BLaER1 (cell line): Measurements from ENCODE around the gene CCNI.
"Not testable (repeated sequence)": the region's sequence is repeated elsewhere in the genome, so short reads cannot be mapped to it uniquely, and the experiment has no call there.

Source experiments
- H3K27ac ChIP-seq: shearing (Covaris generic); formaldehyde crosslinking; 2 replicates; pipeline ENCODE4 v1.8.1; 2022
- H3K27me3 ChIP-seq: shearing (Covaris generic); formaldehyde crosslinking; 2 replicates; pipeline ENCODE4 v1.8.1; 2022
- H3K36me3 ChIP-seq: shearing (Covaris generic); formaldehyde crosslinking; 2 replicates; pipeline ENCODE4 v1.8.1; 2022
- H3K4me1 ChIP-seq: shearing (Covaris generic); formaldehyde crosslinking; 2 replicates; pipeline ENCODE4 v1.8.1; 2022
- H3K4me2 ChIP-seq: shearing (Covaris generic); formaldehyde crosslinking; 2 replicates; pipeline ENCODE4 v1.8.1; 2022
- H3K4me3 ChIP-seq: shearing (Covaris generic); formaldehyde crosslinking; 2 replicates; pipeline ENCODE4 v1.8.1; 2022
- H3K9ac ChIP-seq: shearing (Covaris generic); formaldehyde crosslinking; 2 replicates; pipeline ENCODE4 v1.8.1; 2022
- H3K9me3 ChIP-seq: shearing (Covaris generic); formaldehyde crosslinking; 2 replicates; pipeline ENCODE4 v1.8.1; 2022
- H4K20me1 ChIP-seq: shearing (Covaris generic); formaldehyde crosslinking; 2 replicates; pipeline ENCODE4 v1.8.1; 2022
- Cebpa-rat ChIP-seq: shearing (Covaris generic); IDR thresholded peaks from 2 replicates; pipeline ENCODE4 v1.8.1; 2022

The CCNI gene

DNA sequence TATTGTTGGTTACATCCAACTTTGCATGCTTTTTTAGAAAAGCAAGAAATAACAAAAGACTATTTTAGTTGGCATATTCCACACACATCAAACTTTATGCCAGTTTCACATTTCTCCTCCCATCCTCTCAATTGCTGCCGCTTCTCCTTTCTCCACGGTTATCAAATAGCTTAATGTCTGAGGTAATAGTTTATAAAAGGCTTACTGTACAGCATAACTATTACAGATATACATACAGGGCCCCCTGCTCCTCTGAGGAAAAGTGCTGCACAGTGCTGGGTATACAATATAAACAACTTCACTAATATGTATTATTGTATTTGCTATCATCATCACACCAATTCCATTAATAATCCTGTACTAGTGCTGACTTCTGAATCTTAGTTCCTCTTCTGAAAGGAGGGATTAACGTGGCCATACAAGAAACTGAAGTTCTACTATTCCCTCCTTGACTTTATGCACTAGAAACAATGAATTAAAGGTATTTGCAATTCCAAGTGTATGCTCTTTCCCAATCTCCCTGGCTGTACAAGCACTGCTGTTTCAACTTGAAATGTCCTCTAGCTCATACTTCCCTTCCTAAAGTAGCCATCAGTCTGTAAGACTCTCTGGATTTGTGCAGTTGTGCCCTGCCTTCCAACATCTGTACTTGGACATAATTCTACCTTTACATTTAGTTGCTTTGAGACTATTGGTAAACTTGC, 2.5 kb downstream of the CCNI start:
- Histone ChIP-seq H3K36me3 (peaks cover 16% of the 10 kb centered on the region; the same call in 1 of the 2 replicates), H3K4me2 (peak overlapping the region; percentile 98), H3K9me3 (no peaks in the 10 kb centered on the region), H3K9ac (peak overlapping the region; percentile 98), H3K4me3 (peak overlapping the region; percentile 84), H3K27ac (no peak overlapping the region), H4K20me1 (peaks cover 70% of the 10 kb centered on the region), H3K27me3 (no peaks in the 10 kb centered on the region), H3K4me1 (peaks cover 60% of the 10 kb centered on the region)
- TF ChIP-seq Cebpa-rat, result no peak

DNA sequence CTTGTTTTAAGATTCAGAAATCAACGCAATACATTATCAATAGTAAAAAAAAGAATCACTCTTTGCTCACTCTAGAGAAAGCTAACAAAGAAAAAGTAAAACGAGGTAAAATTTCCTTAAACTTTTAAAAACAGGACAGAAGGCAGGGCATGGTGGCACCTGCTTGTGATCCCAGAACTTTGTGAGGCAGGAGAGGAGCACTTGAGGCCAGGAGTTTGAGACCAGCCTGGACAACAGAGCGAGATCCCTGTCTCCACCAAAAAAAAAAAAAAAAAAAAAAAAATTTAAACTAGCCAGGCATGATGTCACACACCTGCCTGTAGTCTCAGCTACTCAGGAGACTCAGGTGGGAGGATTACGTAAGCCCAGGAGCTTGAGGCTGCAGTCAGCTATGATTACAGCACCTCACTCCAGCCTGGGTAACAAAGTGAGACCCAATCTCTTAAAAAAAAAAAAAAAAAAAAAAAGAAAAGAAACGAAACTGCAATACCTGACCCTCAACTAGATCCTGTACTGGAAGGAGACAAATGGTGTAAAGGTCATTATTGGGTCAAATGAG, 3.5 kb downstream of the CCNI start:
- peak overlapping the region; percentile 98 for H3K4me2 ChIP-seq
- peaks cover 50% of the 10 kb centered on the region for H3K4me1 ChIP-seq
- no peak overlapping the region for H3K27ac ChIP-seq
- H3K36me3 ChIP-seq, result peaks cover 24% of the 10 kb centered on the region
- H3K9me3 ChIP-seq, result no peaks in the 10 kb centered on the region
- no peak overlapping the region; the same call in 1 of the 2 replicates for H3K9ac ChIP-seq
- no peak for TF ChIP-seq Cebpa-rat
- H3K4me3 ChIP-seq, result peak overlapping the region; percentile 84; the same call in 1 of the 2 replicates
- H3K27me3 ChIP-seq, result no peaks in the 10 kb centered on the region
- H4K20me1 ChIP-seq, result peaks cover 79% of the 10 kb centered on the region

DNA sequence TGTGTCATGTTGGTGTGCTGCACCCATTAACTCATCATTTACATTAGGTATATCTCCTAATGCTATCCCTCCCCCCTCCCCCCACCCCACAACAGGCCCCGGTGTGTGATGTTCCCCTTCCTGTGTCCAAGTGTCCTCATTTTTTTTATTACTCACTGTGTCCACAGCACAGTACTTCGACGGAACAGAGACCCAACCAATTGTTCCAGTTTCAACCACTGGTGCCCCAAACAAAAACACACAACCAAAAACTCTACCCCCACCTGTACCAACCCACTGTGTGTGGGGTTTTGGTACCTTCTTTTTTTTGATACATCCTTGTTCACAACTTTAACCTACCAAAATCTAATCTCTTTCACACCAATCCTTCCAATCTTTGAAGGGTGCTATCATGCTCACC, 6.3 kb downstream of the CCNI start:
- H3K36me3 ChIP-seq, result peaks cover 50% of the 10 kb centered on the region
- H3K4me1 ChIP-seq, result peaks cover 41% of the 10 kb centered on the region
- H3K27me3 ChIP-seq, H3K9me3 ChIP-seq, H3K27ac ChIP-seq, H3K9ac ChIP-seq, H3K4me3 ChIP-seq, H3K4me2 ChIP-seq: not testable (repeated sequence)
- H4K20me1 ChIP-seq, result peaks cover 100% of the 10 kb centered on the region

DNA sequence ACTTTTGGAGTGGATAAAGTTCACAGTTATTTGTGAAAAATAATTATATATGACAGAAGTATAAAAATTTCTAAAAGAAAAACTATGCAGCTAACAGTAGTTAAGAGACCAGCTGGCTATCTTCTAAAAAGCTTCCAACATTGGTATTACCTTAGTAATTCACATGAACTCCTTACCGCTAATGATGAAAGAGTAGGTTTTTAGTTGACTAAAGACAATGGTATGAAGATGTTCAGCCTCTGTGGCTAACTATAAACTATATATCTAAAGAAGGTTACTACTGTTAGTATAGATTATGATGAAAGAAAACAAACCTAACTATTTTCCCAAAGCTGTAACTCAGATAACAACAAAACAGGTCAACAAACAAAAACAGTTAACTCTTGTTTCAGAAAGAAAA, 10.4 kb downstream of the CCNI start:
- H3K9me3 ChIP-seq, result no peaks in the 10 kb centered on the region
- peaks cover 87% of the 10 kb centered on the region for H3K36me3 ChIP-seq
- H3K27me3 ChIP-seq, result no peaks in the 10 kb centered on the region
- no peak for TF ChIP-seq Cebpa-rat
- H3K4me2 ChIP-seq, result no peak overlapping the region
- peaks cover 100% of the 10 kb centered on the region for H4K20me1 ChIP-seq
- no peak overlapping the region for H3K9ac ChIP-seq
- no peak overlapping the region for H3K4me3 ChIP-seq
- H3K27ac ChIP-seq, result no peak overlapping the region
- H3K4me1 ChIP-seq, result peaks cover under 1% of the 10 kb centered on the region; the same call in 1 of the 2 replicates

DNA sequence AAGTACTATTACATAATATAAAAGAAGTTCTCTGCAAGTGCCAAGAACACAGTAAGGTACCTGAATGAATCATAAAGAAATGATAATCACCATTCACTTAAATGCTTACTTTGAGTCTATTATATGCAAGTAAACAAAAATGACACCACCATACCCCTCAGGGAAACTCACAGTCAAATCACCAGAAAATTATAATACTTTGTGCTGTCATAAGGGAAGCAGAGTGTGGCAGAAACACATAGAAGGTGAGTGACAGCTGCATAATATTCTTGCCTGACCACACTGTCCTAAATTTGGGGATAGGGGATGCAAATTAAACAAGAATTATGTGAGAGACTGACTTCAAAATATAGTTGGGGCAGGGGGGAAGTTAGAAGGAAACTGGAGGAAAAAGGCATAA, 12.9 kb downstream of the CCNI start:
- Histone ChIP-seq H3K4me3 (no peak overlapping the region), H3K4me2 (no peak overlapping the region), H3K27me3 (no peaks in the 10 kb centered on the region), H3K9ac (no peak overlapping the region), H3K4me1 (no peaks in the 10 kb centered on the region), H4K20me1 (peaks cover 100% of the 10 kb centered on the region), H3K27ac (no peak overlapping the region), H3K9me3 (no peaks in the 10 kb centered on the region), H3K36me3 (peaks cover 89% of the 10 kb centered on the region)
- no peak for TF ChIP-seq Cebpa-rat

DNA sequence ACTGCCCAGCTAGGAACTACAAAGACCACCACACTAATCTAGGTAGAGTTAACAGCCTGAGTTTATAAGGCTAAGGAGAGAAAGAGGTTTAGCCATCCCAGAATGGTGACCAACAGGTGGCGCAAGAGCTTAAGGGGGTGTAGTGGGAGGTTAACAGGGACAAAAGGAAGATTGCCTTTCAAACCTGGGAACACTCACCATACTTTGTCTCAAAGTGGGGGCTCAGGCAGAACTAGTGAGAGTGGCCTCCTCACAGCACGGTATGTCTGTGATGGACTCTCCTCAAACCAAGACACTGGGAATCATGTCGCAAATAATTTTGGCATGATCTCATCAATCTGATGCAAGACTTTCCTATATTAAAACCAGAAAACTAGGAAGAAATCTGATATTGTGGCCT, 23.4 kb downstream of the CCNI start:
- Histone ChIP-seq H3K4me3 (no peak overlapping the region), H3K27me3 (no peaks in the 10 kb centered on the region), H3K4me1 (no peaks in the 10 kb centered on the region), H3K9ac (no peak overlapping the region), H3K4me2 (no peak overlapping the region), H3K9me3 (no peaks in the 10 kb centered on the region), H3K36me3 (peaks cover 95% of the 10 kb centered on the region), H3K27ac (no peak overlapping the region), H4K20me1 (peaks cover 85% of the 10 kb centered on the region)
- no peak for TF ChIP-seq Cebpa-rat

DNA sequence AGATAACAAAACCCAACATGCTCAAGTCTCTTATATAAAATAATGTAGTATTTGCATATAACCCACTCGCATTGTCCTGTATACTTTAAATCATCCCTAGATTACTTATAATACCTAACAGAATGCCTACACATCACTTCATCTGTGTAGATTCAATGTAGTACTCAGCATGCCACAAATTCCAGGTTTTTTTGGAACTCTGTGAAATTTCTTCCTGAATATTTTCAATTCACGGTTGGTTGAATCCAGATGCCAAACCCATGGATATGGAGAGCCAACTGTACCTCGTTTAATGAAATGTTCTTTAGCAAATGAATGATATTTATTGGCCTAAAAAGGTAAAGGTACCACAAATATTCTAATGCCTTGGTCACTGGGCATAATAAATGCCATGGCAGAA, 24.8 kb downstream of the CCNI start:
- no peak overlapping the region for H3K27ac ChIP-seq
- no peak overlapping the region for H3K9ac ChIP-seq
- H3K4me3 ChIP-seq, result no peak overlapping the region
- no peaks in the 10 kb centered on the region for H3K9me3 ChIP-seq
- no peaks in the 10 kb centered on the region for H3K27me3 ChIP-seq
- H4K20me1 ChIP-seq, result peaks cover 74% of the 10 kb centered on the region
- H3K4me2 ChIP-seq, result no peak overlapping the region
- TF ChIP-seq Cebpa-rat, result no peak
- peaks cover 95% of the 10 kb centered on the region for H3K36me3 ChIP-seq
- H3K4me1 ChIP-seq, result no peaks in the 10 kb centered on the region

DNA sequence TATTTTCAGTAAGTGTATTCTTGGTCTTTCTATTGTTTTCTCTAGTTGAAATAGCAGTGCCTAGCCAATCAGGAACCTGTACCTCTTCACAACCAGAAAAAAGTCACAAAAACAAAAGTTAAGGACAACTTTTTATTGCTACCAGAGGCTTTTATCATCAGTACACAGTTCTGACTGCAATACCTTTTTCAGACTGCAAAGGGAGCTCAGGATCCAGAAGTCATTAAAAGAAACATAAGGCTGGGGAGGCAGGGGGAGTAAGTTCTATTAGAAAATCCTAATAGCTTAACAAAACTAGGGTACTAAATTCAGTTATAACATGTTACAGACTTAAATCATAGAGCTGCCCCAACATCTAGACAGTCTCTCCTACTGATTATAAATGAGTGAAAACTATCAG, 28.8 kb downstream of the CCNI start:
- Histone ChIP-seq H3K9me3 (no peaks in the 10 kb centered on the region), H3K9ac (no peak overlapping the region), H3K27ac (no peak overlapping the region), H3K4me2 (no peak overlapping the region), H3K27me3 (no peaks in the 10 kb centered on the region), H3K4me1 (no peaks in the 10 kb centered on the region), H3K4me3 (no peak overlapping the region), H3K36me3 (peaks cover 78% of the 10 kb centered on the region), H4K20me1 (peaks cover 42% of the 10 kb centered on the region; the same call in 1 of the 2 replicates)
- no peak for TF ChIP-seq Cebpa-rat

DNA sequence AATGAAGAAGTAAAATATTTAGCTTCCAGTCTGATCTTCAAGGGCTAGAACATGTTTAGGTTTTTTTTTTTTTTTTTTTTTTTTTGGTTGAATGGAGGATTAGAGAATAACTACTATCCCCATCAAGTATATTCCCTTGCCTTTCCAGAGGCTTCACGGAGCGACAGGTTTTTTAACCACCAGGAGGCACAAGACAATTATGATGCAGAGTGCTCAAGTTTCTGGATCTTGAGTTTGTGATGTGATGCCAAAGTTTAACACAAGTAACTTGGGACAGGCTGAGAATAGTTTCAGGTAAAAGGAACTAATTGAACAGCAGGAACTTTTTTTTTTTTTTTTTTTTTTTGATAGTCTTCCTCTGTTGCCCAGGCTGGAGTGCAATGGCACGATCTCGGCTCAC, 30.3 kb downstream of the CCNI start:
- H4K20me1 ChIP-seq, result peaks cover 32% of the 10 kb centered on the region; the same call in 1 of the 2 replicates
- no peak overlapping the region for H3K9ac ChIP-seq
- H3K4me2 ChIP-seq, result no peak overlapping the region
- H3K36me3 ChIP-seq, result peaks cover 70% of the 10 kb centered on the region
- H3K4me3 ChIP-seq, result no peak overlapping the region
- no peak overlapping the region for H3K27ac ChIP-seq
- H3K9me3 ChIP-seq, result no peaks in the 10 kb centered on the region
- H3K4me1 ChIP-seq, result no peaks in the 10 kb centered on the region; the same call in 1 of the 2 replicates
- no peak for TF ChIP-seq Cebpa-rat
- H3K27me3 ChIP-seq, result no peaks in the 10 kb centered on the region

DNA sequence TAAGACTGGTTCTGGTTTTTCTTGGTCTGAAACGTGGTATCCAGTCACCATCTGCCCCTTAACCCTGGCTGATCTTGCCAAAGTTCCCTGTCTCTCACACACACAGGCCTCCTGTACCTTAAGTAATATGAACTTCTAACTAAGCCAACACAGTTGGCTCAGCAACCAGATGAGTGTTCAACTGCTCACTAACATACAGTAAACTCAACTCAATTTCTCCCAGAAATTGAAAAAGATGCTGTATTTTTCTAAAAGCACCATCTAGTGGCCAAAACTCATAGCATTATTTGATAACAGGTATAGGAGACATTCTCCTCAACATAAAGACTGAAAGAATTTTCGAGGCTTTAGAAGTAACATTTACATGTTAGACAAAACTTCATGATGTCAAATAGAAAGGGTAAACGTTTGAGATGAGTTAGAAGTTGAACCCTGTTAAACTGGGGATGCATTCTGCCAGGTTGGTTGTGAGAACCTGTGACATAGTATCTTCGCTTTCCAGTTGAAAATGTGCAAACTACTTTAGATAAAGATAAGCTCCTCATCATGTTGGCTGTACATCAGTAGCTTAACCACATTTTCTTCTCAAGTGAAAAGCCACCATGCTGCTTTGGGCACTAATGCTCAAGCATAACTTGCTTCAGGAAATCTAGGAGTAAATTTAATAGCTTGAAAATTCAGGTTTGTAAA, 31.2 kb downstream of the CCNI start:
- no peak overlapping the region for H3K4me2 ChIP-seq
- no peaks in the 10 kb centered on the region for H3K9me3 ChIP-seq
- TF ChIP-seq Cebpa-rat, result no peak
- H3K9ac ChIP-seq, result no peak overlapping the region; the same call in 1 of the 2 replicates
- peaks cover 70% of the 10 kb centered on the region for H3K36me3 ChIP-seq
- no peak overlapping the region for H3K4me3 ChIP-seq
- H3K4me1 ChIP-seq, result no peaks in the 10 kb centered on the region; the same call in 1 of the 2 replicates
- peaks cover 24% of the 10 kb centered on the region; the same call in 1 of the 2 replicates for H4K20me1 ChIP-seq
- H3K27ac ChIP-seq, result no peak overlapping the region
- H3K27me3 ChIP-seq, result no peaks in the 10 kb centered on the region
